Measurements from ENCODE around the gene KICS2.

The KICS2 gene

DNA sequence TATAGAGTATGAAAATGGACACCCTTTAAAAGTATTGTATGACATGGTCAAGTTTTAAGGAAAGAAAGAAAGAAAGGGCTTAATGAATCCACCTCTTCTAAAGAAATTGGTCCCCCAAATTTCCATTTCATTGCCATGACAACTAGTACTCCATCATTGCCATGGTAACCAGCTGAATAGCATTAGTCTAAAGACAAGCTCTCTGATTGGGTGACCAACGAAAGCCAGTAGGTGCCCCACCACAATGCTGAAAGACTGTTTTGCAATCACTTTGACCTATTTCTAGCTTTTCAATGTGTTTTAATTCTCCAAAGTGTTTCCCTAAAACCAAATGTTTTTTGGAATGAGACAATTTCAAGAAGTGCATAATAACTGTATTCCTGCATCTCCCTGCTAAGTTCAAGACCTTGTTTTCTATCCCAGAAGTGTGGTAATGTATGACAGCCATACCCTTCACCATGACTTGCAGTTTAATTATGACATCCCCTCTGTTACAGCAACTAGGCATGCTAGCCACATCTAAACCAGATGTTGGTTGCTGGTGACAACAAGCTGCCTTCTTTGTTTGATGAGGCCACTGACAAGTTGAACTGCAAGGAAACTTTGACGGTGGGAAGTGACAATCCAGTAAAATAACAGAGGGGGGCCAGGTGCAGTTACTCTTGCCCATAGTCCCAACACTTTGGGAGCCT lies 46.7 kb downstream of the KICS2 start:
- DNase-seq (ENCODE audit: extremely low read depth in 1 of 2, low read depth in 1 of 2) = no peak

DNA sequence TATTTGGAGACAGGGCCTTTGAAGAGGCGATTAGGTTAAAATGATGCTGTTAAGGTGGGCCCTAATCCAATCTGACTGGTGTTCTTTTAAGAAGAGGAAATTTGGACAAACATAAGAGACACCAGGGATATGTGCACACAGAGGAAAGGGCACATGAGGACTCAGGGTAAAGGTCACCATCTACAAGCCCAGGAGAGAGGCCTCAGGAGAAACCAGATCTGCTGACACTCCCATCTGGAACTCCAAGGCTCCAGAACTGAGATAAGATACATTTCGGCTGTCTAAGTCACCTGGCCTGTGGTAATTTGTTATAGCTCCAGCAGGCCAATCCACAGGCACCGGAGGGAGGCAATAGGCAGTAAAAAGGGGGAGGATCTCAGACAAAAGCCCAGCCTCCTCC lies 48.6 kb downstream of the KICS2 start:
- no peak for DNase-seq (ENCODE audit: extremely low read depth in 1 of 2, low read depth in 1 of 2)

All from activated CD8-positive, alpha-beta memory T cell treated with anti-CD3 and anti-CD28 coated beads for 1 hour (primary cell).